Duodenal mucosa (tissue), 2 donors: ENCODE results near the gene BEX3.
"Not testable (repeated sequence)": the region's sequence is repeated elsewhere in the genome, so short reads cannot be mapped to it uniquely, and the experiment has no call there.

ENCODE experiments used
- H3K27ac ChIP-seq: one replicate; pipeline ENCODE4 v1.7.0; 2013; ENCODE audit warnings: low read depth, low read length
- H3K27me3 ChIP-seq, 2 donors: one replicate each; pipeline ENCODE4 v1.7.0; 2013; ENCODE audit warnings: low read length in 2 of 2, control low read depth in 1 of 2; ENCODE audit not compliant: insufficient read depth in 2 of 2, control insufficient read depth in 1 of 2
- H3K36me3 ChIP-seq, 2 donors: one replicate each; pipeline ENCODE4 v1.7.0; 2013; ENCODE audit warnings: low read length in 2 of 2, control low read depth in 1 of 2; ENCODE audit not compliant: insufficient read depth in 2 of 2, control insufficient read depth in 1 of 2
- H3K4me1 ChIP-seq, 2 donors: one replicate each; pipeline ENCODE4 v1.7.0; 2013; ENCODE audit warnings: low read length in 2 of 2, control low read depth in 1 of 2; ENCODE audit not compliant: insufficient read depth in 2 of 2, control insufficient read depth in 1 of 2
- H3K4me3 ChIP-seq, 2 donors: one replicate each; pipeline ENCODE4 v1.7.0; 2013; ENCODE audit warnings: low read length in 2 of 2, low read depth in 1 of 2
- H3K9ac ChIP-seq, 2 donors: one replicate each; pipeline ENCODE4 v1.7.0; 2013; ENCODE audit warnings: low read length in 2 of 2, low read depth in 1 of 2
- H3K9me3 ChIP-seq, 2 donors: one replicate each; pipeline ENCODE4 v1.7.0; 2013; ENCODE audit warnings: low read length in 2 of 2, control low read depth in 1 of 2; ENCODE audit not compliant: control insufficient read depth in 1 of 2

BEX3 gene

DNA sequence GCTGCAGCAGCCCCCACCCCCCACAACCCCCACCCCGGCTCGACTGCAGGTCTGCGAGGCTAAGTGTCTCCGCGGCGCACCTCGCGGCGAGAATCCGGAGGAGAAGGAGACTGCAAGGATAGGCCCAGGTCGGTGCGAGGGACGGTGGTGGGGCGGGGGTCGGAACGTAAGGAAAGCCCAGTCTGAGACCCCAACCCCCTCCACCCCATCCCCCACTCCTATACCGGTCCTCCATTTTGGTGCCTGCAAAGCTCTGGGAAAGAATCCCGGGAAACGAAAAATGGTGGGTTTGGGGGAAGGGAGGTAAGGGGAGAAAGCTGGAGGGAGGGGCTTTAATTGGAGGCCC, 614 bp downstream of the BEX3 start:
- H3K9ac ChIP-seq: no peak overlapping the region
- no peaks in the 10 kb centered on the region for H3K27me3 ChIP-seq
- no peaks in the 10 kb centered on the region for H3K36me3 ChIP-seq
- peak overlapping the region; percentile 50 to 52 for H3K4me3 ChIP-seq
- H3K9me3 ChIP-seq: no peaks in the 10 kb centered on the region
- no peak overlapping the region for H3K27ac ChIP-seq
- H3K4me1 ChIP-seq: no peaks in the 10 kb centered on the region

GRCh38 chrX:103378990-103379389, 2.7 kb downstream of the BEX3 start:
- Histone ChIP-seq H3K4me3 (no peak overlapping the region), H3K27me3 (no peaks in the 10 kb centered on the region), H3K36me3 (no peaks in the 10 kb centered on the region), H3K4me1 (no peaks in the 10 kb centered on the region), H3K9me3 (no peaks in the 10 kb centered on the region), H3K27ac (no peak overlapping the region), H3K9ac (no peak overlapping the region)

DNA sequence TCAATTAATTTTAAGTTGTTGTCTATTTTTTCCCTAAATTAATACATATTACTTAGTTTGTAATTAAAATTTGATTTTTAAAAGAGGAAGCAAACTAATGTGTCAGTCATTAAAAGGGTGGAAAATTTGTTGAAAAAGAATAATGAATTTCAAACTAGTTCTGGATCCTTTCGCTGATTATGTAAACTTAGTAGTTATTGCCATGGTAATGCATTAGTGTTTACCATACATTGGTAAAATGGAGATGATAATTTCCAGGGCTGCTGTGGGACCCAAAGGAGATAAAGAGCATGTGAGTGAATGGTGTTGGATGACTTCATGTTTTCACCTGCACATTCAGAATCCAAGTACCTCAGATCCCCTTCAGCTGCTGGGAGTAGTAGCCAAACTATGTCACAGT, 6.5 kb downstream of the BEX3 start:
- Histone ChIP-seq H3K36me3 (no peaks in the 10 kb centered on the region), H3K27me3 (no peaks in the 10 kb centered on the region), H3K9me3 (no peaks in the 10 kb centered on the region), H3K4me1 (no peaks in the 10 kb centered on the region), H3K4me3 (no peak overlapping the region), H3K9ac (no peak overlapping the region), H3K27ac (no peak overlapping the region)

DNA sequence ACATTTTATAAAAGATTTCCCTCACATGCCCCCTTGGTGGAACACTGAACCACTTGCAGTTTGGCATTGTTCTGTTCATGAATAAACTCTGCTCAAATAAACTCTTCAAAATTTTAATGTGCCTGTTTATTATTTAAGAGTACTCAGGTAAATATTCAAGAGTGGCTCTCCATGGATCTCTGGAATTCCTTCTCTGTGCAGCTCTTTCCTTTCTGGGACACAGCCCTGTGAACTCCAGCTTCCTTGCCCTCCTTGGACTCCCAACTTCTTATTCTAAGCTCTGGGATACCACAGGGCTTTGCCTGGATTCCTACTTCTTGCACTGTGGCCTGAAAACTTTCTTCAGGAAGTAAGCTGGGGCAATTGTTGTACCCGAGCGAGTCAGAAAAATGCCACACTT, 8.3 kb downstream of the BEX3 start:
- Histone ChIP-seq H3K27me3 (no peaks in the 10 kb centered on the region), H3K9ac (no peak overlapping the region), H3K4me3 (no peak overlapping the region), H3K9me3 (no peaks in the 10 kb centered on the region), H3K27ac (no peak overlapping the region), H3K4me1 (no peaks in the 10 kb centered on the region), H3K36me3 (no peaks in the 10 kb centered on the region)

DNA sequence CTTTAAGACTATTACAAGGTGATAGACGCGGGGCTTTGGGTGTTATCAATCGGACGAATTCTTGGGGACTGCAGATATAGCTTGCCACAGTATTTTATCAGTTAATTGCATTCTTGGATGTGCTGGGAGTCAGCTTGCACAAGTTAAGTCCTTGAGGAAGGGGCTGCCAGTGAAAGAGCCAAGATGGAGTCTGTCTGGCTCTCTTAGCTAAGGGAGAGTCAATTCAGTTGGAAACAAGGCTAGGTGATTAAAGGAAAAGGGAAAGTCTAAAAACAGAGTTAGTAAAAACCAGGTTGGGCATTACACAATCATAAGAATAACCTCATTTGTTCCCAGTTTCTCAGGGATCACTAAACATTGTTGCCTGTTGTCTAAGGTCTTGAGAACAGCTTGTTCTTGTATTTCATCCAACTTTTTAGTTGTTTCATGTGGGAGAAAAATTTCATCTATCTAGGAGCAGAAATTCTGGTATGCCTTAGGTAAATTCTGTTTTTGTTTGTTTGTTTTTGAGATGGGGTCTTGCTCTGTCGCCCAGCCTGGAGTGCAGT, 9.0 kb downstream of the BEX3 start:
- not testable (repeated sequence) for H3K4me3 ChIP-seq, H3K4me1 ChIP-seq, H3K27ac ChIP-seq, H3K9ac ChIP-seq, H3K36me3 ChIP-seq, H3K9me3 ChIP-seq, H3K27me3 ChIP-seq

GRCh38 chrX:103386332-103386731, 10.0 kb downstream of the BEX3 start:
- Histone ChIP-seq H3K27ac (no peak overlapping the region), H3K9me3 (no peaks in the 10 kb centered on the region), H3K36me3 (no peaks in the 10 kb centered on the region), H3K9ac (no peak overlapping the region), H3K27me3 (no peaks in the 10 kb centered on the region), H3K4me1 (no peaks in the 10 kb centered on the region), H3K4me3 (no peak overlapping the region)

GRCh38 chrX:103393487-103393886, 17.1 kb downstream of the BEX3 start:
- no peaks in the 10 kb centered on the region for H3K27me3 ChIP-seq
- H3K4me3 ChIP-seq: no peak overlapping the region
- no peak overlapping the region for H3K9ac ChIP-seq
- H3K36me3 ChIP-seq: no peaks in the 10 kb centered on the region
- H3K9me3 ChIP-seq: no peaks in the 10 kb centered on the region
- no peaks in the 10 kb centered on the region for H3K4me1 ChIP-seq
- no peak overlapping the region for H3K27ac ChIP-seq

DNA sequence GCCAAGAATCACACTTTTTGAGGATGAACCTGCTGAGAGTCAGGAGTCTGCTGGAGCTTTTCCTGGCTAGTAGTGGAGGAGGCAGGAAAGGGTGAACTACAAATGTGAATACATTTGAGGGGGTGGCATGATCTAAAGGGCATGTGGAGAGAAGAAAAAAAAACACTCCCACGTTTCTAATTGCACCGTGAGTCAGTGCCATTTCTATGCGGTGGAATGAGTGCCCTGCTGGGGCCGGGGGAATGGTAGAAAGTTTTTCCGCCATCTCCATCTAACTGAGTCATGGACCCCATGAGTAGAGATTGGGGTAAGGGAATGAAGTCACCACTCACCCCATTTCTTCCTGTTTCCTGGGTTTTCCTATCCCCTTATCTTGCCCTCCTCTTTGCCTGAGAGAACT, 19.8 kb downstream of the BEX3 start:
- H3K9me3 ChIP-seq: no peaks in the 10 kb centered on the region
- H3K4me3 ChIP-seq: no peak overlapping the region
- H3K36me3 ChIP-seq: no peaks in the 10 kb centered on the region
- H3K27ac ChIP-seq: no peak overlapping the region
- no peaks in the 10 kb centered on the region for H3K4me1 ChIP-seq
- no peaks in the 10 kb centered on the region for H3K27me3 ChIP-seq
- H3K9ac ChIP-seq: no peak overlapping the region

DNA sequence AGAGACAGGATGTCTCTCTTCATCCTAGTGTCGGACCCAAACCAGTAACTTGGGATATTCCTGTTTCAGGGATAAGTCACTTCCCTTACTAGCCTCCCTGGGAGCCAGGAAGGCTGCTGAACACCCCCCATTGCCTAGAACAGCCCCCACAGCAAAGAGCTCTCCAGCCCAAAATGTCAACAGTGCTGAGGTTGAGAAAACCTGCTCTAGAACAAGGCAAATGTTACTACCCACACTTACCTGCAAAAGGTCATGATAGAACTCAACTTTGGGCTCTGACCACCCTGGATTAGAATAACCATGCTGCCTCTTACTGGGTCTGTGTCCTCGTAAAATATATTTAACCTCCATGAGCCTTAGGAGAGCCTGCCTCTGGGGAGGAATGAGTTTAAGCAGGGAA, 20.3 kb downstream of the BEX3 start:
- H3K27me3 ChIP-seq: no peaks in the 10 kb centered on the region
- H3K9me3 ChIP-seq: no peaks in the 10 kb centered on the region
- no peak overlapping the region for H3K27ac ChIP-seq
- no peak overlapping the region for H3K9ac ChIP-seq
- H3K36me3 ChIP-seq: no peaks in the 10 kb centered on the region
- no peaks in the 10 kb centered on the region for H3K4me1 ChIP-seq
- H3K4me3 ChIP-seq: no peak overlapping the region

- H3K4me3 ChIP-seq: no peak overlapping the region
- no peaks in the 10 kb centered on the region for H3K9me3 ChIP-seq
- H3K4me1 ChIP-seq: no peaks in the 10 kb centered on the region
- H3K9ac ChIP-seq: no peak overlapping the region
- no peaks in the 10 kb centered on the region for H3K36me3 ChIP-seq
- H3K27ac ChIP-seq: no peak overlapping the region
- H3K27me3 ChIP-seq: no peaks in the 10 kb centered on the region
Measured at GRCh38 chrX:103397707-103398106, 21.4 kb downstream of the BEX3 start.

DNA sequence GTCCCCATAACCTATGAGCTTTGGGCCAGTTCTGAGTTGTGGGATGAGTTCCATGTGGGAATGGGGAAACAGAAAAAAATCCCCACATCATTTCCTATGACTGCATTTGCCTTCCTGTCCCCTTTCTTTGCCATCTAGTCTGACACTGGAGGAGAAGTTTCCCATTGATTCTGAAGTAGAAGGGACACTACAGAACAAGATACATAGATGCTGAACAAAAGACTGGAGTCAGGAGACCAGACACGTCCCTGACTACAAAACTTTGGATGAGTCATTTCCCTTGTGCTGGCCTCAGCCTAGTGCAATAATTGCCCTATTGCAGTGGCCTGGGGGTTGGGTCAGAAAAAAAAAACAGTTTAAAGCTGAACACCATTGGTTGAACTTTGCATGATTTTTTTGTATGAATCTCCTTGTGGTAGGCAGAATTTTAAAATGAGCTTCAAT, 22.1 kb downstream of the BEX3 start:
- no peaks in the 10 kb centered on the region for H3K27me3 ChIP-seq
- no peak overlapping the region for H3K4me3 ChIP-seq
- H3K27ac ChIP-seq: no peak overlapping the region
- H3K36me3 ChIP-seq: no peaks in the 10 kb centered on the region
- H3K4me1 ChIP-seq: no peaks in the 10 kb centered on the region
- H3K9ac ChIP-seq: no peak overlapping the region
- no peaks in the 10 kb centered on the region for H3K9me3 ChIP-seq
